ENCODE measurements around the gene UHRF2.
"Not testable (repeated sequence)": the region's sequence is repeated elsewhere in the genome, so short reads cannot be mapped to it uniquely, and the experiment has no call there.

Gene UHRF2

GRCh38 chr9:6428940-6429889 is 16.2 kb downstream of the UHRF2 start:
- DNase-seq, result no peak

DNA sequence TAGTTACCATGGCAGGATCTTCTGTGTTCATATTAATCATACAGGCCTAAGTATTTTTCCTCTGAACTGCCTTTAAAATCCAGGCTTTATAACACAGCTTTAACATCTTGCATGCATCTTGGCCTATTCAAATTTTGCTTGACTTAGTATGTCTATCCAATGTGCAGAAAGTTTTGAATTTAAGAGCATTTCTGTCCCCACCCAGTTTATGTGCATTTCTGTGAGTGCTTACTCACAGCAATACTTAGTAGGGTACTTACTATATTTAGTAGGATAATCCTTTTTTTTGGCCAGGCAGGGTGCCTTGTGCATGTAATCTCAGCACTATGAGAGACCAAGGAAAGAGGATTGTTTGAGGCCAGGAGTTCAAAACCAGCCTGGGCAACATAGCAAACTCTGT is 18.0 kb downstream of the UHRF2 start:
- DNase-seq, result no peak

GRCh38 chr9:6433410-6433809 is 20.4 kb downstream of the UHRF2 start:
- no peak for DNase-seq

DNA sequence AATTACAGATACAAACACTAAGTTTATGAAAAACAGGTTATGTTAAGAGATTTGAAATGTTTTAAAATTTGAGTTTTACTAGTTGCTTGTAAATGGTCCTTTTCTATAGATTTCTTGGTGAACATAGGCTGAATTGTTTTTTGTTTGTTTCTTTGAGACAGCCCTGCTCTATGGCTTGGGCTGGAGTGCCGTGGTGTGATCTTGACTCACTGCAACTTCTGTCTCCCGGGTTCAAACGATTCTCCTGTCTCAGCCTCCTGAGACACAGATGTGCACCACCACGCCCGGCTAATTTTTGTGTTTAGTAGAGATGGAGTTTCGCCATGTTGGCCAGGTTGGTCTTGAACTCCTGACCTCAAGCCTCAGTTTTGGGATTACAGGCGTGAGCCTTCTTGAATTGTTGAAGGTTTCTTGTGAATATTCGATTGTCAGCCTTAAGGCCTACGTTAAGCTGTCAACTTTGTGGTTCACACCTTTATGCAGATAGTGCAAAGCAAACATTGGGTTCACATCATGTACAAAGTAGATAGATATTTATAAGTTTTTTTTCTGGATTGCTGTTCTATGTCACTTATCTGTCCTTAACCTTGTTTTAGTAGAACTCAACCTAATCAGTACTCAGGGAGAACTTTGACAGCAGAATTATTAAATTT is 26.2 kb downstream of the UHRF2 start:
- DNase-seq, result no peak

- DNase-seq, result no peak
Measured at GRCh38 chr9:6440405-6440804, 27.4 kb downstream of the UHRF2 start.

DNA sequence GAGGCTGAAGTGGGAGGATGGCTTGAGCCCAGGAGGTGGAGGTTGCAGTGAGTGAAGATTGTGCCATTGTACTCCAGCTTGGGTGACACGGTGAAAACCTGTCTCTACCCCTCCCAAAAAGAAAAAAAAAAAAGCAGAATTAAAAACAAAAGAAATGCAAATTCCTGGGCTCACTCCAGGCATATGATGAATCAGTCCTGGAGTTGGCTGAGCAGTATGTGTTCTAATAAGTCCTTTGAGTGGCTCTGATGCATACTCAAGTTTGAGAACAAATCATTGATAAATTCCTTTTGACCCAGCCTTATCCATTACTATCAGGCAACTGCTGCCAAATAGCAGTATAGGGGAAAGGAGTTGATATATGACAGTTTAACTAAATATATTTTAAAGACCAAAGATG is 28.3 kb downstream of the UHRF2 start:
- no peak for DNase-seq

GRCh38 chr9:6443661-6444060 is 30.7 kb downstream of the UHRF2 start:
- DNase-seq, result no peak

- no peak for DNase-seq
Measured at GRCh38 chr9:6444128-6444527, 31.1 kb downstream of the UHRF2 start.

GRCh38 chr9:6449086-6449485 is 36.1 kb downstream of the UHRF2 start:
- DNase-seq, result no peak

DNA sequence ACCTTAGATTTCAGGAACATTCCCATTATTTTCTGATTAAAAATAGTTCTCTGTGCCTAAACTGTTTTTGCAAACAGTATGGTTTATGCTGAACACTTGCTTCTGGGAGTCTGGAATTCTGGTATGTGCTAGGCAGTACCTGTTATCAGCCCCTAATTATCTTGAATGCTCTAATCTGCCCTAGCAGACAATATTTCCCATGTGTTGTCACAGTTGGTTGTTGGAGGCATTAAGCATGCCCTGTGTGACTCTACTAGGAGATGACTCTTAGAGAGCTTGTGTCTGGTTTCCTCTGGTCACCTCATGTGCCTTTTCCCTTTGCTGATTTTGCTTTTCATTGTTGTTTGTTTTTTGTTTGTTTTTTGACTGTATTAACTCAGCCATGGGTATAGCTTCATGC is 36.6 kb downstream of the UHRF2 start:
- DNase-seq, result no peak

- DNase-seq, result no peak
Measured at GRCh38 chr9:6450641-6451375, 37.8 kb downstream of the UHRF2 start.

- DNase-seq, result not testable (repeated sequence)
Measured at GRCh38 chr9:6455292-6455691, 42.3 kb downstream of the UHRF2 start.

- not testable (repeated sequence) for DNase-seq
Measured at GRCh38 chr9:6458704-6459103, 45.7 kb downstream of the UHRF2 start.

DNA sequence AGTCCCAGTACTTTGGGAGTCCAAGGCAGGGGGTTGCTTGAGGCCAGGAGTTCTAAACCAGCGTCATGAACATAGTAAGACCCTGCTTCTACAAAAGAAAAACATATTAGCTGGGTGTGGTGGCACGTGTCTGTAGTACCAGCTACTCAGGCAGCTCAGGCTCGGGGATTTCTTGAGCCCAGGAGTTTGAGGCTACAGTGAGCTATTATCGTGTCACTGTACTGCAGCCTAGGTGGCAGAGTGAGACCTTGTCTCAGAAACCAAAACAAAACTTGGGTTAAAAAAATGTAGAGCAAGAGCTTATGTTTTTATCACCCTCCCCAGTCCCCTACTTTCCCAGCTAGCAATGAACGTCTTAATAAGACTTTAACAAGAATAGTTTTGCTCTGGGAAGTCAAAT is 46.7 kb downstream of the UHRF2 start:
- DNase-seq, result no peak

DNA sequence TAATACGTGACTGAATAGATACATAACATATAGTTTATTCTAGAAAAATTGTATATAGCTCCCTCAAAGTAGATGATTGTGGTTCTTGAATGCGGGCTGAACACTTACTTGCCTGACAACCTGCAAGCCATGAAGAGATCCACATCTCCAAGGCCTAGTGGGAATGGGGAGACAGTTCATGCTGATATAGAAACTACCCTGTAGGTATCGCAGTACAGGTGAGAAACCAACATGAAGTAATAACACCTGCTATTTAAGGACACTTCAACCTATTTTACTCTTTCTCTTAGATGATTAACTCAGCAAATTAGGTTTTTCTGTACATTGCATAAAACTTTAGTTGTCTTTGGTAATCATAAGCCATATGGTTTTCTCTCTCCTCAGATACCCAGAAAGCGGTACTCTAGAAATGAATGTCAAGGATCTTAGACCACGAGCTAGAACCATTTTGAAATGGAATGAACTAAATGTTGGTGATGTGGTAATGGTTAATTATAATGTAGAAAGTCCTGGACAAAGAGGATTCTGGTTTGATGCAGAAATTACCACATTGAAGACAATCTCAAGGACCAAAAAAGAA is 47.3 kb downstream of the UHRF2 start:
- no peak for DNase-seq

- no peak for DNase-seq
Measured at GRCh38 chr9:6461619-6462018, 48.6 kb downstream of the UHRF2 start.

DNA sequence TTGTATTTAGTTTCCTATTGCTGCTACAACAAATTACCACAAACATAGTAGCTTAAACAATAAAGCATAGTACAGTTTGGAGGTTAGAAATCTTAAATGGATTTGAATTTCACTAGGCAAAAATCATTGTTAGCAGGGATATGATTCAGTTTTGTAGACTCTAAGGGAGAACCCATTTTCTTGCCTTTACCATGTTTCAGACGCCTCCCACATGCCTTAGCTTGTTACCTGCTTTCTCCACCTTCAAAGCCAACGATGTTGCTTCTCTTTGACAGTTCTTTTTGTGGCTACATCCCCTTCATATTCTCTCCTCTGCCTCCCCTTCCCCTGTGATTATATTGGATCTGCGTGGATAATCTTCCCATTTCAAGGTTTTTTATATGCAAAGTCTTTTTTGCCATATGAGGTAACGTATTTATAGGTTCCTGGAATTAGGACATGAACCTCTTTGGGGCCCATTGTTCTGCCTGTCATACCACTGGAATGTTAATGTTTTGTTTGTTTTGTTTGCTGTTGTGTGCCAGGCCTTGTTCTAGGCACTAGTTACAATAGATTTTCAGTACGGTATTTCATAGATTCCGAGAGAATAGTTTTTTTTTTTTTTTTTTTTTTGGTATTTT is 54.1 kb downstream of the UHRF2 start:
- DNase-seq, result no peak

DNA sequence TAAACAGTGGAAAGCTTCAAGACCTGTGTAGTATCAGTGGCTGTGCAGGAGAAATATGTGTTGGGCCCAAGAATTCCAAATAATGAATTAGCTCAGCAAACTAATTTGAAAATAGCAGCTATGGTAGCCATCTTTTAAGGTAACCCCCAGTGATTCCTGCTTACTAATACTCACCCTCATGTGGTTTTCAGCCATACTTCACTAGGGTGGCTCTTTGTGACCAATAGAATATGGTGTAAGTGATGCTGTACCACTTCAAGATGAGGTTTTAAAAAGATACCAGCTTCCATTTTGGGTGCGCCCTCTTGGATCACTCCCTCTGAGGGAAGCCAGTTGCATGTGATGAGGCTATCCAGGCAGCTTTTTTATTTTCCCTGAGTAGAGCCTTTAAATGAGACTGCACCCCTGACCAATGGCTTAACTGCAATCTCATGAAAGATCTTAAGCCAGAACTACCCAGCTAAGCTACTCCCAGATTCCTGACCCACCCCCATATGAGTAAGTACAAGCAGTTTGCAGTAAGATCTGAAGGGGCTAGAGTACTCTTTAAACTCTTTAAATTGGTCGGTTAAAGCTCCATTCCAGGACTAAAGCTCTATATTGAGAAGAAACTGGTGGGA is 58.3 kb downstream of the UHRF2 start:
- DNase-seq, result no peak

- DNase-seq, result no peak
Measured at GRCh38 chr9:6473151-6473550, 60.2 kb downstream of the UHRF2 start.

DNA sequence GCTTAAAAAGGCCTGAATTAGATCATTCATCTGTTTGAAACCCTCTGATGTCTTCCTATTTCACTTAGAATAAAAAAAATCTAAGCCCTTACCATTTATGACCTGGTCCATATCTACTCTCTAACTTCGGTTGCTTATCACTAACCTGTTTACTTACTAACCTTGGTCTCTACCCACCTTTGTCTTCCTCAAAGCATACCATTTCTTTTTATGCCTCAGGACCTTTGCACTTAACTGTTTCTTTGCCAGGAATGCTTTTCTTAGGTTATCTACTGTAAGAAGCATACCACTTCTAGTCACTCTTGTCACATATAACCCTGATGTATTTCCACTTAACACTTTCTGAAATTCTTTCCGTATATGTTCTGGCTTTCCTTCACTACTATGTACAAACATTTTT is 67.0 kb downstream of the UHRF2 start:
- no peak for DNase-seq

DNA sequence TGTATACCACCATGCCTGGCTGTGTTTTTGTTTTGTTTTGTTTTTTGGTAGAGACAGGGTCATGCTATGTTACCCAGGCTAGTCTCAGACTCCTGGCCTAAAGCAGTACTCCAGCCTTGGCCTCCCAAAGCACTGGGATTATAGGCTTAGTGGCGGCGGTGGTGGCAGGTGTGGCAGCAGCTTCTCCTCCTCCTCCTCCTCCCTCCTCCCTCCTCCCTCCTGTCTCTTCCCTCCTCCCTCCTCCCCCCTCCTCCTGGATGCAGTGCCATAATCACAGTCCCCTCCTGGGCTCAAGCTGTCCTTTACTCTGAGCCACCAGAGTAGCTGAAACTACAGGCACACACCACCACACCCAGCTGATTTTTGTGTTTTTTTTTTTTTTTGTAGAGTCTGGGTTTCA is 71.2 kb downstream of the UHRF2 start:
- no peak for DNase-seq

DNA sequence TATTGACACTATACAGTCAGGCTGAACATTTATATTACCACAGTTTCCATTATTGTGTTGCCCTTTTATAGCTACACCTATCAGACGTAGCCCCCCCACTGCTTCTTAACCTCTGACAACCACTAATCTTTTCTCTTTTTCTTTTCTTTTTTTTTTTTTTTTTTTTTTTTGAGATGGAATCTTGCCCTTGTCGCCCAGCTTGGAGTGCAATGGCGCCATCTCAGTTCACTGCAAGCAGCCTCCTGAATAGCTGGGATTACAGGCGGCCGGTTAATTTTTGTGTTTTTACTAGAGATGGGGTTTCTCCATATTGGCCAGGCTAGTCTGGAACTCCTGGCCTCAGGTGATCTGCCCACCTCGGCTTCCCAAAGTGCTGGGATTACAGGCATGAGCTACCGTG is 75.4 kb downstream of the UHRF2 start:
- DNase-seq, result no peak
